Measurements from ENCODE around the gene PRR19.

The PRR19 gene

GRCh38 chr19:42286349-42287016, 15.4 kb upstream of the PRR19 start:
- ChIA-PET CTCF (interaction anchor here (1.2 kb wide), 1 partner anchor 152 kb away, joined by 3 read pairs; no protein-coding TSS in a partner anchor), POLR2A (ENCODE audit: low non-redundant PET) (no interaction called here)
- no peak for DNase-seq (ENCODE audit: low spot score)
- no peak for TF ChIP-seq CTCF (conservative IDR thresholded peaks at IDR 0.05; ENCODE audit: low read depth)
- peak overlapping the region; percentile 100 for H3K27ac ChIP-seq

- H3K27ac ChIP-seq, result peak overlapping the region; percentile 100
- no peak for TF ChIP-seq CTCF (conservative IDR thresholded peaks at IDR 0.05; ENCODE audit: low read depth)
- POLR2A ChIA-PET (ENCODE audit: low non-redundant PET), result interaction anchor here (1.1 kb wide), 1 partner anchor 9 kb away, joined by 3 read pairs; no protein-coding TSS in a partner anchor
- CTCF ChIA-PET, result no interaction called here
- no peak for DNase-seq (ENCODE audit: low spot score)
Observed at GRCh38 chr19:42287017-42287826, 14.7 kb upstream of the PRR19 start.

- H3K27ac ChIP-seq, result peak overlapping the region; percentile 100
- DNase-seq (ENCODE audit: low spot score), result no peak
- POLR2A ChIA-PET (ENCODE audit: low non-redundant PET), result interaction anchor here (1.1 kb wide), 1 partner anchor 9 kb away, joined by 3 read pairs; no protein-coding TSS in a partner anchor
- no peak for TF ChIP-seq CTCF (conservative IDR thresholded peaks at IDR 0.05; ENCODE audit: low read depth)
- CTCF ChIA-PET, result interaction anchor here (1.1 kb wide), 1 partner anchor 10 kb away, joined by 3 read pairs; no protein-coding TSS in a partner anchor
Observed at GRCh38 chr19:42287827-42288107, 14.2 kb upstream of the PRR19 start.

- POLR2A ChIA-PET (ENCODE audit: low non-redundant PET), result interaction anchor here (1.1 kb wide), 1 partner anchor 8 kb away, joined by 3 read pairs; no protein-coding TSS in a partner anchor
- peak overlapping the region; percentile 100 for H3K27ac ChIP-seq
- no peak for TF ChIP-seq CTCF (conservative IDR thresholded peaks at IDR 0.05; ENCODE audit: low read depth)
- DNase-seq (ENCODE audit: low spot score), result no peak
- CTCF ChIA-PET, result interaction anchor here (0.7 to 1.1 kb wide), 2 partner anchors 11 to 25 kb away, joined by 3 to 5 read pairs; partner anchors contain the start of gene TMEM145
Observed at GRCh38 chr19:42288387-42288786, 13.5 kb upstream of the PRR19 start.

- peak overlapping the region; percentile 100 for H3K27ac ChIP-seq
- no peak for DNase-seq (ENCODE audit: low spot score)
- POLR2A ChIA-PET (ENCODE audit: low non-redundant PET), result no interaction called here
- TF ChIP-seq CTCF (conservative IDR thresholded peaks at IDR 0.05; ENCODE audit: low read depth), result no peak
- CTCF ChIA-PET, result interaction anchor here (0.7 to 1.6 kb wide), 3 partner anchors 11 to 33 kb away, joined by 3 to 5 read pairs (median 3); partner anchors contain the start of gene TMEM145
Observed at GRCh38 chr19:42288881-42289555, 12.9 kb upstream of the PRR19 start.

- CTCF ChIA-PET, result interaction anchor here (1.6 kb wide), 1 partner anchor 32 kb away, joined by 3 read pairs; no protein-coding TSS in a partner anchor
- H3K27ac ChIP-seq, result peak overlapping the region; percentile 100
- no peak for TF ChIP-seq CTCF (conservative IDR thresholded peaks at IDR 0.05; ENCODE audit: low read depth)
- DNase-seq (ENCODE audit: low spot score), result no peak
- POLR2A ChIA-PET (ENCODE audit: low non-redundant PET), result no interaction called here
Observed at GRCh38 chr19:42289556-42290041, 12.3 kb upstream of the PRR19 start.
